Measurements from ENCODE around the gene ZNF562. TPM values are rescaled to one million over a fixed set of nuclear protein-coding genes. Genes with fewer than 3 reads are reported as not detected.

Gene ZNF562
- total RNA-seq, 1 experiment from 2014 or later: 47.7 TPM

- DNase-seq (ENCODE audit: low spot score): no peak
Measured at GRCh38 chr19:9644472-9644871, 30.4 kb downstream of the ZNF562 start.

GRCh38 chr19:9641810-9642209, 33.1 kb downstream of the ZNF562 start:
- no peak for DNase-seq (ENCODE audit: low spot score)

- no peak for DNase-seq (ENCODE audit: low spot score)
Measured at GRCh38 chr19:9640956-9641355, 33.9 kb downstream of the ZNF562 start.

- no peak for DNase-seq (ENCODE audit: low spot score)
Measured at GRCh38 chr19:9636018-9636417, 38.9 kb downstream of the ZNF562 start.

- DNase-seq (ENCODE audit: low spot score): no peak
Measured at GRCh38 chr19:9627856-9628255, 47.0 kb downstream of the ZNF562 start.

- no peak for DNase-seq (ENCODE audit: low spot score)
Measured at GRCh38 chr19:9622531-9622930, 52.4 kb downstream of the ZNF562 start.

- peak; percentile 81 for DNase-seq (ENCODE audit: low spot score)
Measured at GRCh38 chr19:9621156-9622037, 53.5 kb downstream of the ZNF562 start, which contains the start of gene ZNF561. Gene ZNF561 (minus strand): TSS chr19:9621232. CDS start chr19:9619456, 1,776 bp downstream.

GRCh38 chr19:9620842-9621155, 54.1 kb downstream of the ZNF562 start:
- no peak for DNase-seq (ENCODE audit: low spot score)

- DNase-seq (ENCODE audit: low spot score): no peak
Measured at GRCh38 chr19:9615844-9616243, 59.1 kb downstream of the ZNF562 start.

GRCh38 chr19:9610484-9611113, 64.3 kb downstream of the ZNF562 start:
- DNase-seq (ENCODE audit: low spot score): no peak

- DNase-seq (ENCODE audit: low spot score): no peak
Measured at GRCh38 chr19:9608912-9609311, 66.0 kb downstream of the ZNF562 start.

GRCh38 chr19:9597027-9597426, 77.9 kb downstream of the ZNF562 start:
- DNase-seq (ENCODE audit: low spot score): peak; percentile 96

Other genes starting within 250 kb of the ZNF562 start
- gene ZNF266, start 239.5 kb downstream of the ZNF562 start, total RNA-seq (2014; rRNA removed; shearing (Covaris generic)): 15.4 and 22.0 TPM in 2 replicates
- gene ZNF560, start 176.5 kb downstream of the ZNF562 start, total RNA-seq (2014; rRNA removed; shearing (Covaris generic)): not detected in 2 replicates
- gene ZNF426, start 136.5 kb downstream of the ZNF562 start, total RNA-seq (2014; rRNA removed; shearing (Covaris generic)): 0.17 TPM in 1 of 2 replicates, not detected in the other
- 39.4 and 41.5 TPM in 2 replicates for gene ZNF121, start 90.6 kb downstream of the ZNF562 start, total RNA-seq (2014; rRNA removed; shearing (Covaris generic))
- 30.1 and 31.4 TPM in 2 replicates for gene ZNF561, start 53.9 kb downstream of the ZNF562 start, total RNA-seq (2014; rRNA removed; shearing (Covaris generic))
- gene ZNF846, start 93.6 kb upstream of the ZNF562 start, total RNA-seq (2014; rRNA removed; shearing (Covaris generic)): 1.2 and 3.8 TPM in 2 replicates
- 17.3 and 18.1 TPM in 2 replicates for gene FBXL12, start 144.0 kb upstream of the ZNF562 start, total RNA-seq (2014; rRNA removed; shearing (Covaris generic))
- gene UBL5, start 152.8 kb upstream of the ZNF562 start, total RNA-seq (2014; rRNA removed; shearing (Covaris generic)): 506 and 560 TPM in 2 replicates
- gene PIN1, start 160.2 kb upstream of the ZNF562 start, total RNA-seq (2014; rRNA removed; shearing (Covaris generic)): 231 and 232 TPM in 2 replicates